Raji (cell line): ENCODE measurements around the gene ADD3.

Source experiments
- POLR2A ChIP-seq: IDR thresholded peaks from 2 replicates; pipeline ENCODE4 v1.6.1; 2011; ENCODE audit warnings: low read depth, low read length, control low read depth; ENCODE audit not compliant: insufficient read depth

Gene ADD3

GRCh38 chr10:110088367-110089104, 80.8 kb downstream of the ADD3 start:
- no peak for TF ChIP-seq POLR2A

GRCh38 chr10:110091830-110092229, 84.0 kb downstream of the ADD3 start:
- no peak for TF ChIP-seq POLR2A

- TF ChIP-seq POLR2A = no peak
Measured at GRCh38 chr10:110093722-110094121, 85.9 kb downstream of the ADD3 start.

GRCh38 chr10:110094786-110095185, 87.0 kb downstream of the ADD3 start:
- no peak for TF ChIP-seq POLR2A

GRCh38 chr10:110101464-110102144, 93.8 kb downstream of the ADD3 start:
- no peak for TF ChIP-seq POLR2A

- no peak for TF ChIP-seq POLR2A
Measured at GRCh38 chr10:110103921-110104461, 96.2 kb downstream of the ADD3 start.

- TF ChIP-seq POLR2A = no peak
Measured at GRCh38 chr10:110105873-110106272, 98.1 kb downstream of the ADD3 start.

- TF ChIP-seq POLR2A = no peak
Measured at GRCh38 chr10:110107430-110107829, 99.6 kb downstream of the ADD3 start.

GRCh38 chr10:110107887-110108286, 100.1 kb downstream of the ADD3 start:
- TF ChIP-seq POLR2A = no peak

- TF ChIP-seq POLR2A = no peak
Measured at GRCh38 chr10:110109511-110109910, 101.7 kb downstream of the ADD3 start.

- no peak for TF ChIP-seq POLR2A
Measured at GRCh38 chr10:110110338-110110737, 102.6 kb downstream of the ADD3 start.

GRCh38 chr10:110113670-110114337, 106.0 kb downstream of the ADD3 start:
- TF ChIP-seq POLR2A = no peak

- no peak for TF ChIP-seq POLR2A
Measured at GRCh38 chr10:110115784-110116520, 108.2 kb downstream of the ADD3 start.

GRCh38 chr10:110118891-110119621, 111.3 kb downstream of the ADD3 start:
- TF ChIP-seq POLR2A = no peak

GRCh38 chr10:110123594-110123993, 115.8 kb downstream of the ADD3 start:
- TF ChIP-seq POLR2A = no peak

- TF ChIP-seq POLR2A = no peak
Measured at GRCh38 chr10:110129490-110129889, 121.7 kb downstream of the ADD3 start.
